Measurements from ENCODE around the gene METTL26.

METTL26 gene

DNA sequence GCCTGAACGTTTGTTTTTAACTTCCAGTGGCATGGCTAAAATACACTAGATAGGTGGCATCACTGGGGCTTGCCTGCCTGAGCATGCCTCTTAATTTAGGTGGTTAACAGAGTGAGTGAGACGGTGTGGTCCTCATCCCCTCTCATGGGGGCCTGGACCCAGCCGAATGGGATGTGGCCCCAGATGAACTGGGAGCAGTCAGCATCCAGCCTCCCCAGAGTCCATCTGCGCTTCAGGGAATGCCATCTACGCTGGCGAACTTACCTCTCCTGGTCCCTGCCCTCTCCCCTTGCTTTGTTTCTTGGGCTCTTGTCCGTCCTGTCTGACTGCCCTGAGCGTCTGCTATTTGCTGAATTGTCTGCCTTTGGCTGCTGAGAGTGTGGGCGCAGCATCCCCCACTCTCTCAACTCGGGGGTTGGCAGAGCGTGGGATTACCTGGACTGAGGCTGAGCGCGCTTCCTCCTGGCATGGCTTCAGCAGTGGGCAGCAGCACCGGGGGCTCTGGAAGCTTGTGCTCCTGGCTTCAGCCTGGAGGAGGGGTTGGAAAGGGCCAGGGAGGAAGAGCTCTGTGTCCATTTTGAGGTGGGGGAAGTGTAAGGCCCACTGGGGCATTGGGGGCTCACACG lies 44.1 kb downstream of the METTL26 start:
- TF ChIP-seq TAF1 (IDR thresholded peaks at IDR 0.05; ENCODE audit: low read depth), result no peak
- no peak for TF ChIP-seq EGR1 (IDR thresholded peaks at IDR 0.05)
- TF ChIP-seq ZBTB7A (IDR thresholded peaks at IDR 0.05; ENCODE audit: low read depth), result no peak
- TF ChIP-seq NFIC (IDR thresholded peaks at IDR 0.05), result no peak
- TF ChIP-seq, protein P1, sequence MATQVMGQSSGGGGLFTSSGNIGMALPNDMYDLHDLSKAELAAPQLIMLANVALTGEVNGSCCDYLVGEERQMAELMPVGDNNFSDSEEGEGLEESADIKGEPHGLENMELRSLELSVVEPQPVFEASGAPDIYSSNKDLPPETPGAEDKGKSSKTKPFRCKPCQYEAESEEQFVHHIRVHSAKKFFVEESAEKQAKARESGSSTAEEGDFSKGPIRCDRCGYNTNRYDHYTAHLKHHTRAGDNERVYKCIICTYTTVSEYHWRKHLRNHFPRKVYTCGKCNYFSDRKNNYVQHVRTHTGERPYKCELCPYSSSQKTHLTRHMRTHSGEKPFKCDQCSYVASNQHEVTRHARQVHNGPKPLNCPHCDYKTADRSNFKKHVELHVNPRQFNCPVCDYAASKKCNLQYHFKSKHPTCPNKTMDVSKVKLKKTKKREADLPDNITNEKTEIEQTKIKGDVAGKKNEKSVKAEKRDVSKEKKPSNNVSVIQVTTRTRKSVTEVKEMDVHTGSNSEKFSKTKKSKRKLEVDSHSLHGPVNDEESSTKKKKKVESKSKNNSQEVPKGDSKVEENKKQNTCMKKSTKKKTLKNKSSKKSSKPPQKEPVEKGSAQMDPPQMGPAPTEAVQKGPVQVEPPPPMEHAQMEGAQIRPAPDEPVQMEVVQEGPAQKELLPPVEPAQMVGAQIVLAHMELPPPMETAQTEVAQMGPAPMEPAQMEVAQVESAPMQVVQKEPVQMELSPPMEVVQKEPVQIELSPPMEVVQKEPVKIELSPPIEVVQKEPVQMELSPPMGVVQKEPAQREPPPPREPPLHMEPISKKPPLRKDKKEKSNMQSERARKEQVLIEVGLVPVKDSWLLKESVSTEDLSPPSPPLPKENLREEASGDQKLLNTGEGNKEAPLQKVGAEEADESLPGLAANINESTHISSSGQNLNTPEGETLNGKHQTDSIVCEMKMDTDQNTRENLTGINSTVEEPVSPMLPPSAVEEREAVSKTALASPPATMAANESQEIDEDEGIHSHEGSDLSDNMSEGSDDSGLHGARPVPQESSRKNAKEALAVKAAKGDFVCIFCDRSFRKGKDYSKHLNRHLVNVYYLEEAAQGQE (IDR thresholded peaks at IDR 0.05; ENCODE audit: low read depth), result no peak
- no peak for TF ChIP-seq CREB1 (IDR thresholded peaks at IDR 0.05; ENCODE audit: low read depth)
- TF ChIP-seq CEBPB (IDR thresholded peaks at IDR 0.05), result no peak
- TF ChIP-seq, protein P2, sequence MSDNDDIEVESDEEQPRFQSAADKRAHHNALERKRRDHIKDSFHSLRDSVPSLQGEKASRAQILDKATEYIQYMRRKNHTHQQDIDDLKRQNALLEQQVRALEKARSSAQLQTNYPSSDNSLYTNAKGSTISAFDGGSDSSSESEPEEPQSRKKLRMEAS (IDR thresholded peaks at IDR 0.05), result no peak
- no peak for TF ChIP-seq YY1 (IDR thresholded peaks at IDR 0.05; ENCODE audit: low read depth)
- TF ChIP-seq EP300 (IDR thresholded peaks at IDR 0.05; ENCODE audit: borderline replicate concordance), result no peak

DNA sequence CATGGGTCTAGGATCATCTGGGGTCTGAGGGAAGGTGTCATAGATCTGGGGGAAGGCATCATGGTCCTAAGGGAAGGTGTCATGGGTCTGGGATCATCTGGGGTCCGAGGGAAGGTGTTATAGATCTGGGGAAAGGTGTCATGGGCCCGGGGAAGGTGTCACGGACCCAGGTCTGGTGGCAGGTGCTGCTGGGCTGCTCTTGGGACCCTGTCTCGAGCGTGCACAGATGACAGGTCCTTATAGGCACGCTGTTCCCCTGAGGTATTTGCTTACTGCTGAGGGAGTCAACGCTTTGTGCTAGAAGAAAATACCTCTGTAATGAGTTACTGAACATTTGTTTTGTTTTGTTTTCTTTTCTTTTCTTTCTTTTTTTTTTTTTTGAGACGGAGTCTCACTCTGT lies 44.9 kb downstream of the METTL26 start:
- TF ChIP-seq, protein P2 (IDR thresholded peaks at IDR 0.05), result no peak
- TF ChIP-seq TCF12 (IDR thresholded peaks at IDR 0.05; ENCODE audit: low read depth), result no peak
- TF ChIP-seq NFIC (IDR thresholded peaks at IDR 0.05), result no peak
- no peak for TF ChIP-seq EGR1 (IDR thresholded peaks at IDR 0.05)
- TF ChIP-seq TAF1 (IDR thresholded peaks at IDR 0.05; ENCODE audit: low read depth), result no peak
- TF ChIP-seq CREB1 (IDR thresholded peaks at IDR 0.05; ENCODE audit: low read depth), result no peak
- TF ChIP-seq, protein P3, sequence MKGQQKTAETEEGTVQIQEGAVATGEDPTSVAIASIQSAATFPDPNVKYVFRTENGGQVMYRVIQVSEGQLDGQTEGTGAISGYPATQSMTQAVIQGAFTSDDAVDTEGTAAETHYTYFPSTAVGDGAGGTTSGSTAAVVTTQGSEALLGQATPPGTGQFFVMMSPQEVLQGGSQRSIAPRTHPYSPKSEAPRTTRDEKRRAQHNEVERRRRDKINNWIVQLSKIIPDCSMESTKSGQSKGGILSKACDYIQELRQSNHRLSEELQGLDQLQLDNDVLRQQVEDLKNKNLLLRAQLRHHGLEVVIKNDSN (IDR thresholded peaks at IDR 0.05), result no peak

DNA sequence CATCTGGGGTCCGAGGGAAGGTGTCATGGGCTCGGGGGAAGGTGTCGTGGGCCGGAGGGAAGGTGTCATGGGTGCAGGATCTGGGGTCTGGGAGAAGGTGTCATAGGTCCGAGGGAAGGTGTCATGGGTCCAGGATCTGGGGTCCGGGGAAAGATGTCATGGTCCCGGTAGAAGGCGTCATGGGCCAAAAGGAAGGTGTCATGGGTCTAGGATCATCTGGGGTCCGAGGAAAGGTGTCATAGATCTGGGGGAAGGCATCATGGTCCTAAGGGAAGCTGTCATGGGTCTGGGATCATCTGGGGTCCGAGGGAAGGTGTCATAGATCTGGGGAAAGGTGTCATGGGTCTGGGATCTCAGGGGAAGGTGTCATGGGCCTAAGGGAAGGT lies 45.3 kb downstream of the METTL26 start:
- no peak for TF ChIP-seq ZBTB7A (IDR thresholded peaks at IDR 0.05; ENCODE audit: low read depth)
- TF ChIP-seq, protein P1 (IDR thresholded peaks at IDR 0.05; ENCODE audit: low read depth), result no peak
- TF ChIP-seq RAD21 (IDR thresholded peaks at IDR 0.05; ENCODE audit: low read depth), result no peak
- no peak for TF ChIP-seq TAF1 (IDR thresholded peaks at IDR 0.05; ENCODE audit: low read depth)
- TF ChIP-seq TCF12 (IDR thresholded peaks at IDR 0.05; ENCODE audit: low read depth), result no peak
- TF ChIP-seq FOXM1 (IDR thresholded peaks at IDR 0.05; ENCODE audit: borderline replicate concordance, low read depth), result no peak
- no peak for TF ChIP-seq CREB1 (IDR thresholded peaks at IDR 0.05; ENCODE audit: low read depth)
- no peak for TF ChIP-seq CEBPB (IDR thresholded peaks at IDR 0.05)
- TF ChIP-seq TEAD4 (IDR thresholded peaks at IDR 0.05), result no peak
- no peak for TF ChIP-seq EGR1 (IDR thresholded peaks at IDR 0.05)
- TF ChIP-seq, protein P3 (IDR thresholded peaks at IDR 0.05), result no peak
- TF ChIP-seq YY1 (IDR thresholded peaks at IDR 0.05; ENCODE audit: low read depth), result no peak
- TF ChIP-seq NFIC (IDR thresholded peaks at IDR 0.05), result no peak
- TF ChIP-seq EP300 (IDR thresholded peaks at IDR 0.05; ENCODE audit: borderline replicate concordance), result no peak
- TF ChIP-seq, protein P2 (IDR thresholded peaks at IDR 0.05), result no peak

DNA sequence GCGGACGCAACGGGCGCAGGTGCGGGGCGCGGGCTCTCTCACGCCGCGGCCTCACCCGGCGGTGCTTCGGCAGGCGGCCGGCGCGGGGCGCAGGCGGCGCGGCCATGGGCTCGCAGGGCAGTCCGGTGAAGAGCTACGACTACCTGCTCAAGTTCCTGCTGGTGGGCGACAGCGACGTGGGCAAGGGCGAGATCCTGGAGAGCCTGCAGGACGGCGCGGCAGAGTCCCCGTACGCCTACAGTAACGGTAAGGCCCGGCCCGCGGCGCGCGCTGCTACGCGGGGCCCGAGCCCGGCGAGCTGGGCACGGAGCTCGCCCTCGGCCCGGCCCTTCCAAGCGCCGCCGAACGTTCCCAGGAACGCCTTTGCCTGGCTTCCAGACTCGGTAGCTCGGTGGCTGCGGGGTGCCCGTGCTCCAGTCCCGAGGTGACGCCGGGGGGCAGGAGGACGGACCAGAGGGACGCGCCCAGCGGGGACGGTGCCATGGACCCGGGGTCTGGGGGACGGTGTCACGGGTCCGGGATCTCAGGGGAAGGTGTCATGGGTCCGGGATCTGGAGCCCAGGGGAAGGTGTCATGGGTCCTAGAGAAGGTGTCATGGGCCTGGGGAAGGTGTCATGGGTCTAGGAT lies 45.8 kb downstream of the METTL26 start:
- TF ChIP-seq TCF12 (IDR thresholded peaks at IDR 0.05; ENCODE audit: low read depth) (no peak), CREB1 (IDR thresholded peaks at IDR 0.05; ENCODE audit: low read depth) (no peak), TEAD4 (IDR thresholded peaks at IDR 0.05) (no peak), RAD21 (IDR thresholded peaks at IDR 0.05; ENCODE audit: low read depth) (no peak), NFIC (IDR thresholded peaks at IDR 0.05) (no peak), TAF1 (IDR thresholded peaks at IDR 0.05; ENCODE audit: low read depth) (no peak), ZBTB7A (IDR thresholded peaks at IDR 0.05; ENCODE audit: low read depth) (no peak), EP300 (IDR thresholded peaks at IDR 0.05; ENCODE audit: borderline replicate concordance) (no peak), FOXM1 (IDR thresholded peaks at IDR 0.05; ENCODE audit: borderline replicate concordance, low read depth) (no peak), CEBPB (IDR thresholded peaks at IDR 0.05) (no peak), YY1 (IDR thresholded peaks at IDR 0.05; ENCODE audit: low read depth) (no peak), EGR1 (IDR thresholded peaks at IDR 0.05) (no peak)
- TF ChIP-seq, protein P3 (IDR thresholded peaks at IDR 0.05), result no peak
- TF ChIP-seq, protein P2 (IDR thresholded peaks at IDR 0.05), result no peak
- TF ChIP-seq, protein P1 (IDR thresholded peaks at IDR 0.05; ENCODE audit: low read depth), result no peak
